NCI-H1105 treated with DMSO at 0.1 percent for 48 hours (cell line): Measurements from ENCODE around the gene NR3C2.
"Not testable (repeated sequence)": the region's sequence is repeated elsewhere in the genome, so short reads cannot be mapped to it uniquely, and the experiment has no call there.

ENCODE experiments used
- DNase-seq: peaks from one replicate; lab custom pipeline; 2025; lab: John Stamatoyannopoulos, UW

The NR3C2 gene

GRCh38 chr4:148216866-148217814 is 225.1 kb downstream of the NR3C2 start:
- DNase-seq: no peak

GRCh38 chr4:148216321-148216720 is 225.9 kb downstream of the NR3C2 start:
- DNase-seq: no peak

GRCh38 chr4:148215202-148215601 is 227.0 kb downstream of the NR3C2 start:
- DNase-seq: no peak

- DNase-seq: no peak
Measured at GRCh38 chr4:148214529-148215166, 227.6 kb downstream of the NR3C2 start.

- no peak for DNase-seq
Measured at GRCh38 chr4:148211533-148211932, 230.7 kb downstream of the NR3C2 start.

- DNase-seq: no peak
Measured at GRCh38 chr4:148210661-148211060, 231.6 kb downstream of the NR3C2 start.

- no peak for DNase-seq
Measured at GRCh38 chr4:148207068-148207467, 235.1 kb downstream of the NR3C2 start.

- DNase-seq: no peak
Measured at GRCh38 chr4:148205476-148205875, 236.7 kb downstream of the NR3C2 start.

- DNase-seq: no peak
Measured at GRCh38 chr4:148204892-148205291, 237.3 kb downstream of the NR3C2 start.

GRCh38 chr4:148204171-148204570 is 238.0 kb downstream of the NR3C2 start:
- DNase-seq: no peak

GRCh38 chr4:148203056-148203898 is 238.9 kb downstream of the NR3C2 start:
- DNase-seq: no peak

GRCh38 chr4:148200960-148201359 is 241.3 kb downstream of the NR3C2 start:
- DNase-seq: no peak

GRCh38 chr4:148196164-148196563 is 246.1 kb downstream of the NR3C2 start:
- no peak for DNase-seq

GRCh38 chr4:148192526-148192925 is 249.7 kb downstream of the NR3C2 start:
- no peak for DNase-seq

GRCh38 chr4:148187454-148188222 is 254.6 kb downstream of the NR3C2 start:
- not testable (repeated sequence) for DNase-seq

- DNase-seq: no peak
Measured at GRCh38 chr4:148184922-148185321, 257.3 kb downstream of the NR3C2 start.

- DNase-seq: no peak
Measured at GRCh38 chr4:148182230-148182911, 259.8 kb downstream of the NR3C2 start.

GRCh38 chr4:148173397-148174017 is 268.7 kb downstream of the NR3C2 start:
- DNase-seq: no peak

GRCh38 chr4:148171596-148171995 is 270.6 kb downstream of the NR3C2 start:
- no peak for DNase-seq
